Breast epithelium (tissue), 3 donors: ENCODE data around the gene MACROD2.

Source experiments
- CTCF ChIP-seq, 3 donors: fragments of 450-650 bp; IDR thresholded peaks; one replicate each; pipeline ENCODE4 v1.5.1; 2016 to 2017; ENCODE audit warnings: antibody characterized with exemption in 3 of 3, mild to moderate bottlenecking in 3 of 3, moderate library complexity in 3 of 3
- POLR2A ChIP-seq: fragments of 450-650 bp; IDR thresholded peaks from one replicate; pipeline ENCODE4 v1.6.1; 2016; ENCODE audit warnings: antibody characterized with exemption, mild to moderate bottlenecking, moderate library complexity

- TF ChIP-seq POLR2A (no peak), CTCF (IDR thresholded peaks at IDR 0.05) (no peak)
Observed at GRCh38 chr20:14915356-14915755, 920.0 kb downstream of the MACROD2 start.
